HG02610 (cell line): ENCODE results near the gene RXRB.

Experiments used
- ATAC-seq: cut with Tn5 transposase; IDR thresholded peaks from one replicate; pipeline ENCODE4 v1.9.1; 2021; ENCODE audit warnings: mild to moderate bottlenecking, moderate library complexity; ENCODE audit not compliant: unreplicated experiment

The RXRB gene

DNA sequence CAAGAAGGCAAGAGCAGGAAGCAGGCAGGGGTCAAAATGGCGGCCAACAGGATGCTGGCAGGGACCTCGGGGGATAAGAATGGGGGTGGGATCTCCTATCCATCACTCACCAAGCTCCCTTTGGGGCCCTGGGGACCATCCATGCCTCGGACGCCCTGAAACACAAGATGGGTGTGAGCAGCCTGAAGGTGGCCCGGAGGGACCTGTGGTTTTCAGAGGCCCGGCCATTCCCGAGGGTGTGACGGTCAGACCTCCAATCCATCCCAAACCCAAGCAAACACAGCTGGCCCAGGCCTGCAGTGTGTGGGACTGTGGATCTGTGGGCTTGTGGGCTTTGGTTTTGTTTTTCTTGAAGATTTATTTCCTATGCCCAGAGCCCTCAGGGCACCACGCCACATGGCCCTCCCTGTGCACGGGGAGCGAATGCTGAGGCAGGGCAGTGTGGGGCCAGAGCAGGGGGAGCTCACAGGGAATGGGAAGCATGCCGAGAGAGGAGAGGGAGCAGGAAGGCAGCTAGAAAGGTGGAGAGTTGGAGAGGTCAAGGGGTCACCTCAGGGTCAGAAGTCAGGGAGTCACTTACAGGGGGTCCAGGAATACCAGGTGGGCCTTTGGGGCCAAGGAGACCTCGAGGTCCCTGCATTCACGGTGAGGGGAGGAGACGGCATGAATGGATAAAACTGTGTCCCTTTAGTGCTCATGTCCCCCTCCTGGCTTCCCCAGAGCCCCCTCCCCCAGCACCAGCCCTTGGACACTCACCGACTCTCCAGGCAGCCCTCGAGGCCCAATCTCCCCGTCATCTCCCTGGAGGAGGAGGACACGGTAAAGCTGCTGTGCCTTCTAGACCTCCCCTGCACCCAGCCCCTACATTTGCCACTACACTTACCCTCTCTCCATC is 22.7 kb downstream of the RXRB start:
- ATAC-seq = no peak

DNA sequence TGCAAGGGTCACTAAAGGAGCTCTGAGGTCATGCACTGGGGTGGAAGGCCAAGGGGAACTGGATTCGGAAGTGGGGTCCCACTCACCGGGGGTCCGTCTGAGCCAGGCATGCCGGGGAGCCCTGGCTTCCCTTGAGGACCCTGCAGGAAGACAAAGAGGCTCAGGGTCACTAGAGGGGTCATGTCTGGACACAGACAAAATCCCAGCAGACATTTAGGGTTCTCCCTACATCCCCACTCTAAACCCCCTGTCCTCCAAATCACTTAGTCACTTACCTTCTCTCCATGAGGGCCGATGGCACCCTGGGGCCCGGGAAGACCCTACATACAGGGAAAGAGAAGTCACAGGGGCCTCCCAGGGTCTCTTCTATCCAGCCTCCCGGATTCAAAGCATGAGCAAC is 23.6 kb downstream of the RXRB start:
- no peak for ATAC-seq

DNA sequence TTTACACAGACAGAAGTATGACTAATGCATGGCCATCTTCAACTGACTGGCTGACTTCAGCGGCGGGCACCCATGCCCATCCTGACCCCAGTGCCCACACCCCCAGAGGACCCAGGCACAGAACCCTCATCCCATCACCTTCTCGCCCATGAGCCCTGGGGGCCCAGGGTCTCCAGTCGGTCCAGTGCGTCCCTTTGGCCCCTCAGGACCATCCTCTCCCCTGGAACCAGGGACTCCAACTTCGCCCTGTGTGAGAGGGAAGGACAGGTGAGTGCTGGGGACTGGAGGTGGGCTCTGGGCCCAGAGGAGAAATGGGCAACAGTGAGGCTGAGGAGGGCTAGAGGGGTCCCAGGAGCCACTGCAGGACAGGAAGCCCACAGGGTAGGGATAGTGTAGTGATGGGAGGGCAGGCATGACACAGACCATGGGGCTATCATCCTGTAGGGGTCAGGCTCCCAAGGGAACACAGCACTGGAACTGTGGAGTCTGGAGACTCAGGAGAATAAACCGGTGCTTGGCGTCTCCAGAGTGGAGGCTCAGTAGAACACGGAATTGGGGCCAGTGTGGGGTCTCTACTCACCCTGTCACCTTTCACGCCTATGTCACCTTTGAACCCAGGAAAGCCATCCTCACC is 24.9 kb downstream of the RXRB start:
- ATAC-seq = no peak

DNA sequence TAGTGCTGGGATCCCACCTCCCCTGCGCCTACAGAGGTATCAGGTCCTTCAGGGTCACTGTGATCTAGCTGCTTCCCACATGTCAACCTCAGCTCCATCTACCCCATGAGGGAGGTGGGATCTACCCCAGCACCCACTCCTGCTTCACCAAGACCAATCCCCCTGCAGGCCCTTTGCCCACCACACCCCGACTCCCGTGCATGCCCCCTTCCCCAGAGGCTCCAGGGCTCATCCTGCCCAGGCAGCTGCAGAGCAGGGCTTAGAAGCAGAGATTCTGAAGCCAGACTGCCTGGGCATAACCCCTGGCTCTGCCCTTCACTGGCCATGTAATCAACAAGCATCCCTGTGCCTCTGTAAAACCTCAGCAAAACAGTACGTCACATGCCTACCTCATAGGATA is 25.7 kb downstream of the RXRB start:
- ATAC-seq = no peak

DNA sequence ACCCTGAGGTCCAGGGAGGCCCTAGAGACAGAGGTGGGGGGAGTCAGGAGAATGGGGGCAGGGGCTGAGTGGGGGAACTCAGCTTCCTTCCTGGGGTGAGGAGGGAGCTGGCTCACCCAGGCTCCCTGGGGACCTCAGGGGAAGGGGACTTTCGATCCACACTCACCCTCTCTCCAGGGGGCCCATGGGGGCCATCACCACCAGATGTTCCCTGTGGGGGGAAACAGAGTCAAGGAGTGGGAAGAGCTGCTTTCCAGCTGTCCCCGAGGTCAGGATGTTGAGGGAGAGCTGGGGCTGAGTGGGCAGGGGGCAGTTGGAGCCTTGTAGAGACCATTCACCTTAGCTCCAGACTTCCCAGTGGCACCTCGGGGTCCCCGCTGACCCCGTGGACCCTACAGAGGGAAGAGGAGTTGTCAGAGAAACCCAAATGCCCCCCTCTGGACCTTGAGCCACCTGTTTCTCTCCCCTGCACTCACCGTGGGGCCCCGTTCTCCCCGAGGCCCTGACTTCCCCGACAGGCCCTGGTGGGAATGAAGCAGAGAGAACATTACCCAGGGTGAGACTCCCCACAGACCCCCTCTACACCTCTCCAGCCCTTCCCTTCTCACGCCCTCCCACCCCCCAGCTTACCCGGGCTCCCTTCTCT is 26.8 kb downstream of the RXRB start:
- no peak for ATAC-seq

DNA sequence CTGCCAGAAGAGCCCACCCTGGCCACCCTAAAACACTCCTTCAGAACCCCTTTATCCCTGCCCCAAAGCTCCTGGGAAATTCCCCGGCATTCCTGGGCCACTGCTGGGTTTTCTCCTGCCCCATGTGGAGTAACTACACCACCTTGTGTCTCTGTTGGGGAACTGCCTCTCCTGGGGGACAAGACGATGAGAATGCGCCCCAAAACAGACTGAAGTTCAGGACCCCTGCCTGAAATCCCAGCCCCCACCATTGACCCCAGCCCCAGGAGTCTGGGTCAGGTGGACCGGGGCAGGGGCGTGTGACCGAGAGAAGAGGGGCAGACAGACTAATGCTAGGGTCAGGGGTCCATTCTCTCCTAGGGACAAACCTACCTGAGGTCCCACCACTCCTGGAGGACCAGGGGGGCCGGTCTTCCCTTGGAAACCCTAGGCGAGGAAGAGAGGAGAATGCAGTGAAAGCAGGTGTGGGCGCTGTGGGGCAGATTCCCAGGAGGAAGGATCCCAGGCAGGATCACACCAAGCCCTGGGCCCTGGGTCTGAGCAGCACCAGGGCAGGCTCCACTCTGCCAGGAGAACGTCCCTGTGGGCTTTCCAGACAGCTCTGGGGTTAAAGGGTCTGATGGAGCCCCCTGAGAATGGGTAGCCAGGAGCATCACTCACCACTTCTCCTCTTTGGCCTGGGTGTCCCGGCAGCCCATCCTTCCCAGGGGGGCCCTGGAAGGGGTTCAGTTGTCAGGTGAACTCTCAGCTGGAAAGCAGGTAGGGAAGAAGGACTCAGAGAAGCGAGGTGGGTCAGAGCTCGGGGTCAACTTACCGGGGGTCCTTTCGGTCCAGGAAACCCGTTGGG is 27.6 kb downstream of the RXRB start:
- no peak for ATAC-seq

DNA sequence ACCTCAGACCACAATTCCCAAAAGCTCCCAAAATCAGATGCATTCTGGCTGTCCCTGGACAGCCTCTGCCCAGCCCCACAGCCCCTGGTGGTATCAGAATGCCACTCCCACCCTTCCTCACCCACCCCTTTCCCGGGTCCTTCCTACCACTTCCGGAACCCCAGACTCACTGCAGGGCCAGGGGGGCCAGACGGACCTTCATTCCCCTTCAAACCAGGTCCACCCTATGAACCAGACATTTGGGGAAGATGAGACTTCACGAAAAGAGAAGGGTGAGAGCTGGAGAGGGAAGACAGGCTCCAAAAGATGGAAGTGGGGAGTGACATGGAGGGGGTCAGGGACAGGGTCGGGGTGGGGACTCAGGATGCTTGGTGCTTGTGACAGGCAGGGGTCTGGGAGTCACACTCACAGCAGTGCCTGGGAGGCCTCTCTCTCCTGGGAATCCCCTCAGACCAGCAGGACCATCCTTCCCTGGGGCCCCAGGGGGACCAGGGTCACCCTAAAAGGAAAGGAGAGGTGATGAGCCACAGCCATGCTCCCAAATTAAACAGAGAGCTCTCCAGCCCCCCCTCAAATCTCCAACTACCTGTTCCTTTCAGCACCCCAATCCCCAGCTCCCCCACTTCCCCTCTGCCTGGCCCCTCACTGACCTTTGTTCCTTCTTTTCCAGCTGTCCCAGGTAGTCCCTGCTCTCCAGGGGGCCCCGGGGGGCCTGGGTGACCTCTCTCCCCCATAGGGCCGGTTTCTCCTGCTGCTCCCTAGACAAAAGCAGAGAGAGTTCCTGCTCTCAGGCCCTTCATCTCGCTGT is 28.4 kb downstream of the RXRB start:
- ATAC-seq = no peak

DNA sequence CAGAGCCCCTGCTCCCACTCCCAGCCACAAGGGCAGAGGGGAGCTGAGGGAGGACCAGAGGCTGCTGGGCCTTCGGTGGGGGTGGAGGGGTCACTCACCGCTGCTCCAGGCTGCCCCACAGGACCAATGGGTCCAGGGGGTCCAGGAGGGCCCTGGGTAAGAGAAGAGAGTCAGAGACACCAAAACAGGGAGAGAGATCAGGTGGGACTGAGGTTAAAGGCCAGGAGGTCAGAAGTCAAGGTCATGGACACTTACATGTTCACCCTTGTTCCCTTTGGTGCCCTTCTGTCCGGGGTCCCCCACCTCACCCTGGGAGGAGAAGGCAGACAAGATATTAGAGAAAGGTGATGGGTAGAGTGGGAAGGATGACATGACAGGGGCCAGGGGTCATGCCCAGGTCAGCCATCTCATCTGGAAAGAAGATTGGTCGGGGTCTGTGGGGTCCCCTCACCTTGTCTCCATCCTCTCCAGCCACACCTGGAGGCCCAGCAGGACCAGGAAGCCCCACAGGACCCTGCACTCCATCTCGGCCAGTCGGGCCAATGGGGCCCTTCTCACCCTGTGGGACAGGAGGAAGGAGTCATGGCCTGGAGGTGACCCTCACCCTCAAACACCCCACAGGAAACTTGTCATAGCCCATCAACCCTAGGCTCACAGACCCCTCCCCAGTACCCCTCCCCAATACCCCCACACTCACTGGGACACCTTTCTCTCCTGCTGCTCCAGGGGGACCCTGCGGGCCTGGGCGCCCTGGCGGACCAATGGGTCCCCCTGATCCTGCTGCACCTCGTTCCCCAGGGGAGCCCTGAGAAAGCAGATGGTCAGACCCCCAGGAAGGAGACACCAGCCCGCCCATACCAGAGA is 29.2 kb downstream of the RXRB start:
- no peak for ATAC-seq

DNA sequence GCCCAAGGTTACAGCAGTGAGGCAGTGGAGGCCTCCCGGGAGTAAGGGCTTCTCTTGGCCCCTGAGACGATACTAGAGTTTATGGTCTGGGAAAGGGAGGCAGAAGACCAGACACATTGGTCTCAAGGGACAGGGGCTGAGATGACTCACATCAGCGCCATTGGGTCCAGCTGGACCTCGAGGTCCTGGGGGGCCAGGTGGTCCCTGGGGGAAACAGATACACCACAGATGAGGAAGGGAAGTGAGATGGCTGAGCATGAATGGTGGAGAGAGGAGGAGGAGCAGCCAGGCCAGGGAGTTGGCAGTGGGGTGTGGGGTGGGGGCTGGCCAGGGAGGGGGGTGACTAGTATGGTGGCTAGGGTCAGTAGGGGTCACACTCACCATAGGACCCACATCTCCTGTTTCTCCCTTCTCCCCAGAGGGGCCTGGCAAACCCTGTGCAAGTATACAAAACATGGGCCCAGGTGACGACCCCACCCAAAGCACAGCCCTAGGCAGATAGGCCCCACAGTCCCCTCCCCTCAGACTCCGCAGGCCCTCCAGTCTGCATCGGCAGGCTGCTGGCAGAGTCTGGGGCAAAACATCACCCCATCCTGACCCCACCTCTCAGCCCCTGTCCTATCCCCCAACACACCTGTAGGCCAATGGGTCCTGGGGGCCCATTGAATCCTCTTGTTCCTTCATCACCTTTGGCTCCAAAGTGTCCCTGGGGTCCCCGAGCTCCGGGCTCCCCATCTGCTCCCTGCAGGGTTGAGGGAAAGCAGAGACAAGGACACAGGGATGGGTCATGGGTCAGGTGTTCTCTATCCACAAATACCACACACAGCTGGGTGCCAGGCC is 30.1 kb downstream of the RXRB start:
- ATAC-seq = no peak

DNA sequence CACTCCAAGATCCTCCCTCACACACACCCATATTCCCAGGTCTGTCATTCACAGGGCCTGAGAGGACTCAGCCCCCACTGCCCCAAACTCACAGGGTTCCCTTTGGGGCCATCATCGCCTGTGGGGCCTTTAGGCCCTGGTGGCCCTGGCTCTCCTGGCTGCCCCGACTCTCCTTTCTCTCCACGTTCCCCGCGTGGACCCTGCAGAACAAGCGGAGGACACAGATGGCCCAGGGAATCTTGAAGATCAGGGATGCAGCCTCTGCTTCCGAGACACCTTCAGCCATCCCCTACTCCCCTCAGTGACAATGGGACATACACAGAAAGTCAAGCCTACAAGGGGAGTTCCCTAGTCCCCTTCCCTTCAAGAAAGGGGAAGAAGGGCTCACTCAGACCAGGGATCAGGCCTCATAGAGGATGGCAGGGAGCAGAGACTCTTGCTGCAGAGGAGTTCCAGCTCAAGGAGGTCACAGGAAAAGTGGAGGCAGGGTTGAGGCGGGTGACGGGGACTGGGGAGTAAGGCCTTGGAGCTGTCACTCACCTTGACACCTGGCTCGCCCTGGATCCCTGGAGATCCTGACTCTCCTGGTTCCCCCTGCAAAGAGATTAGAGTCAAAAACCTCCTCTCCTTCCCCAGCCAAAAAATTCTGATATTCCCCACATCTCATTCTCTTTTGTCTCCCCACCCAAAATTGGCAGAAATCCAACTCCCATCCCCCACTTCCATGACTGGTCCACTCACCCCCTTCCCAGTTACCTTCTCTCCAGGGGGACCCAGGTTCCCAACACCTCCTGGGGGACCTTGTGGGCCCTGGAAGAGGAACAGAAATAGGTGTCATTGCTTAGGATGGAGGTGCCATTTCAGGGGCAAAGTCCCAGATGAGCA is 30.9 kb downstream of the RXRB start:
- no peak for ATAC-seq

DNA sequence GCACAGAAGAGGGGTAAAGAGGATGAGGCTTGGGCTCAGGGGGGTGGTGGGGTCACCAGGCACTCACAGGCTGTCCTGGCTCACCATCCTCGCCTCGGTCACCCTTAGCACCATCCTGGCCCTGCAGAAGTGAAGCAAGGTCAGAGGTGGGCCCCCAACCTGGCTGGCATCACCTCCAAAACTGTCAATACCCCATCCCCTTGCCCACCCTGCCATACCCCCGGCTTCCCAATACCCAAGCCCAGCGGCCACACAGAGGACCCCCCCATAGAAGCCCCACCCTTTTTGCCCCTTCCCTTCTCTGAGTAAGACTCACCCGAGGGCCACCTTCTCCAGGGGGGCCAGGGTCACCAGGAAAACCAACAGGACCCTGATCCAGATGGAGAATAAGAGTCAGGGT is 31.8 kb downstream of the RXRB start:
- ATAC-seq = no peak

DNA sequence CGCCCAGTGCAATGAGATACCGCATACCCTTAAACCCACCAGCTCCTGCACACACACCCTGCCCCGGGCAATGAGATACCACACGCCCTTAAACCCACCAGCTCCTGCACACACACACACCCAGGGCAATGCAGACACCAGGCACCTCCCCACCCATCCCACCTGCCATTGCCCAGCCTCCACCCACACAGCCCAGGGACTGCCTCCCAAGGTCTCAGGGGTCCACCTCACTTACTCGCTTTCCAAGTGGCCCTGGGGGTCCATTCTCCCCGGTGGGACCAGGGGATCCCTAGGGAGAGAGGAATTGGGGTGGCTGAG is 32.2 kb downstream of the RXRB start:
- ATAC-seq = no peak

DNA sequence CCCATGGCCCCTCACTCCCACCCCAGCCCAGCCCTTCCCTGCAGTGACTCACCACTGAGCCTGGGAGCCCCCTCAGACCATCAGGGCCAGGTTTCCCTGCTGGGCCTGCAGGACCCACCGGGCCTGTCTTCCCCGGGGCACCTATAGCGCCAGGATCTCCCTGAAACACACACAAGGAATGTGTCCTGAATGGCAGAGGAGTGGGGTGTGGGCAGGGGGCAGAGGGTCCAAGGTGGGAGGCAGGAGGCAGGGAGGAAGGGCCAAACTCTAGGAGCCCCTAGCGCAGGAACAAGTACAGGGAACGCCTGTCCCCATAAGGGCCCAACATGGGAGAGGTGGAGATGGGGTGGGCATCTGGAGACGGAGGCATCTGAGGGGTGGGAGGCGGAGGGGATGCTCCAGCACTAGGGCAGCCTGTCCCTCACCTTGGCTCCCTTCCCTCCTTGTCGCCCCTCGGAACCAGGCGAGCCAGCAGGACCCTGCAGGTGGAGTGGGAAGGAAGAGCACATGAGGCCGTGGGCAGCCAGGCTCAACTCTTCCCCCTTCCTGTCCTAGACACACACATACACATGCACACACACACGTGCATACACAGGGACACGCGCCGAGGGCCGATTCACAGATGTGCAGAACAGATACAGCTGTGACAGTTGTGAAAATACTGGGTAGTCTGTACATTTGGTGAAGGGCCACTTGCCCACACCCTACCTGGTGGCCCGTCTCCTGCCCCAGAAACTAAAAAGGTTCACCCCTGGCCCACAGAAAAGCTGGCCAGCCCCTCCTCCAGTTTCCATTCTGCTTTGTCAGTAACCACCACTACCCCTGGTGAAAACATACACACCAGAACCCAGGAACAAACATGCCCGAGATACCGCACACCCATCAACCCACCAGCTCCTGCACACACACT is 32.8 kb downstream of the RXRB start:
- ATAC-seq = no peak

DNA sequence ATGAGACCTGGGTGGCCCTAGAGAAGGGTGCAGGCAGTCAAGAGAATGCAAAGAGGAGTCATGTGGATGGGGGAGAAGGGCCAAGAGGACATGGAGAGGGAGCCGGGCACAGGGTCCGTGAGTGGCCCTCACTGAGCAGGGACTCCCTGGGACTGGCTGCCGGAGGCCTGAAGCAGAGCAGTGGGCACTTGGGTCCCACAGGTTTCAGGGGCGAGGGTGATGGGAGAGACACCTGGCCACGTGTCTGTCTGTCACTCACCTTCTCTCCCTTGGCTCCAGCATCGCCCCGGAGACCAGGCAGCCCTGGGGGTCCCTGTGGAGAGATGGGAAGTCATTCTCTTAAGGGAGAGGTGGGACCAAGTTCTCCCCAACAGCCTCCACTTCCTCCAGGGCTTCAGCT is 33.7 kb downstream of the RXRB start:
- no peak for ATAC-seq

DNA sequence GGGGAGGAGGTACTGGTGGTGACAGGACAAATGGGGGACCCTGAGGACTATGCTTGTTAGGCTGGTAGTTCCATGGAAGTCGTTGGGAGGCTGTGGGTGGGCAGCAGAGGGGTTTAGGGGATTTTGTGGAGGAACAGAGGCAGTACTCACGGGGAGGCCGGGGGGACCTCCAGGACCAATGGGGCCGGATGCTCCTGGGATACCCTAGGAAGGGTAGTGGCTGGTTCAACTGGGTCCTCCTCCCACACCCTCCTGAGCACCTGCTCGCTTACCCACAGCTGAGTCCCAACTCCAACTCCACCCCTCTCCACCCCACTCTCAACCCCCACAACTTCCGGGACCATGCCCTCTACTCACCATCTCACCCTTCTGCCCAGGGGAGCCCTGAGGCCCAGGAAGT is 34.1 kb downstream of the RXRB start:
- ATAC-seq = no peak

DNA sequence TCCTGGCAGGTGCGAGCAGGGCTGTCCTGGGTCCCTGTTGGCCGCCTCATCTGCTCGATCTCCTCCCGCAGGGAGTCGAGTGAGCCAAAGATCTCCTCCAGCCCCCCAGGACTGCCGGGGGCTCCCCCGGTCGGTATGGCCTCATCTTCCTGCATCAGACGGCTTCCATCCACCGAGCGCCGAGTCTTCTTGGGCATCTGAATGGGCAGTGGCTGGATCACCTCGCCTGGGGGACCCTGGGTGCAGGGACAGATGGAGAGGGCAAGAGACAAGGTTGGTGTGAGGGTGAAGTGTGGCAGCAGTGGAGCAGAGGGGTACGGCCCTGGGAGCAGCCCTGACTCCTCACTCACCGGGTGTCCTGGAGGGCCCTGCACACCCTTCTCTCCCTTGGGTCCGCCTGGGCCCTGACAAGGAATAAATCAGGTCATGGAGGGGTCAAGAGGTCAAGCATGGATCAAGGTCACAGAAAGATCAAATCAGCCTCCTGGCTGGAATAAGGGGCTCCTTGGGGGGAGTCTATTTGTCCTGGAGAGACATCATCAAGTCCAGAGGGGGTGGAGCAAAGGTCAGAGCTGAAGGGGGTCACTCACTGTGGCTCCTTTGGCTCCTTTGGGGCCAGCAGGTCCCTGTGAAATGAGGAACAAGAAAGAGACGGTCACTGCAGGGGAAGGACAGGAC is 34.7 kb downstream of the RXRB start:
- ATAC-seq = no peak
